GM12892 (cell line): ENCODE results near the gene CNOT8.

Experiments
- DNase-seq: peaks from one replicate; pipeline ENCODE4 v3.0.0; 2011; ENCODE audit not compliant: insufficient read length
- FAIRE-seq: peaks from 2 replicates; lab custom pipeline; 2011; peaks lifted over from hg19 to GRCh38; lab: Jason Lieb, UNC
- POLR2A ChIP-seq: IDR thresholded peaks from 2 replicates; pipeline ENCODE4 v1.6.1; 2011; ENCODE audit warnings: low read depth, low read length, control low read depth
- POLR2AphosphoS5 ChIP-seq: IDR thresholded peaks from 2 replicates; pipeline ENCODE4 v1.6.1; 2011; ENCODE audit warnings: low read depth, low read length, control low read depth
- TAF1 ChIP-seq: IDR thresholded peaks from 2 replicates; pipeline ENCODE4 v1.6.1; 2011; ENCODE audit warnings: low read depth, mild to moderate bottlenecking, control low read depth, low read length, borderline replicate concordance

The CNOT8 gene

DNA sequence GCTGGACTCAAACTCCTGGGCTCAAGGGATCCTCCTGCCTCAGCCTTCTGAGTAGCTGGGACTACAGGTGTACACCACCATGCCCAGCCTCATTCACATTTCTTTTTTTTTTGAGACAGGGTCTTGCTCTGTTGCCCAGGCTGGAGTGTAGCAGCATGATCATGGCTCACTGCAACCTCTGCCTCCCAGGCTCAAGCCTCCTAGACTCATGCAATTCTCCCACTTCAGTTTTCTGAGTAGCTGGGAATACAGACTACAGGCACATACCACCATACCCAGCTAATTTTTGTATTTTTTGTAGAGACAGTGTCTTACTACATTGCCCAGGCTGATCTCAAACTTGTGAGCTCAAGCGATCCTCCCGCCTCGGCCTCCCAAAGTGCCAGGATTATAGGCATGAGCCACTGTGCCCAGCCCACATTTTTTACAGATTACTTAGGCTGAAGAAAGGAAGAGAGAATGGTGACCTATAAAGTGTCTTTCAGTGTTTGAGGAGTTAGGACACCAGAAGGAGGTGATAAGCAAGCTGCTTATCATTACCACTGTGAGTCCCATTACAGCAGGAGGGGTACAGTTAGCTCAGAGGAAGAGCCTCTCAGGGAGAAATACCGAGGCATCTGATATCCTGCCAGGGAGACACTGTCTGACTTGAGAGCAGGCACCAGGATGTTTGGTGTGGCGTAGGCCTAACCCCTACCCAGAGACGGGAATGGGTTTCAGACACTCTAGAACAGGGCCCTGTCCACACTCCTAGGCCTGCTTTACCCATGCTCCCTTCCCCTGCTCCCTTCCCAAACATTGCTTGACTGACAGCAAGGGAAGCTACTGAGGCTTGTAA lies 17.8 kb upstream of the CNOT8 start:
- no peak for TF ChIP-seq POLR2A
- no peak for TF ChIP-seq POLR2AphosphoS5
- TF ChIP-seq TAF1: no peak
- no peak for DNase-seq
- FAIRE-seq: no peak

DNA sequence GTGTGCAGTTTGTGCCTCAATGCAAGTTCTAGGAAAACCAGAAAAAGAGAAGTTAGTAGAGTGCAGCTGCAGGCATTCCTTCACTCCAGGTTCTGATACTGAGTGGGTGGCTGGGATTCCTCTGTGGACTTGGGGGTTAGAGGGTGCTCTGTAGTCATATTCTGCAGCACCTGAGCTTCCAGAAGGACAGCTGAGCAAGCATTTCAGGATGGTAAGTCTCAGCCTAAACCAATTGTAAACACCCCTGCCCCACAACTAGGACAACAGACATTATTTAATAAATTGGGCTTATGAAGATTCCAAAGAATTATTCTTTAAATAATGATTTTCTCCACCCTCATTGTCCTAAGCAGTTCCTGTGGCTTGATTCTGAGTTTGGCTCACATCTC lies 17.2 kb upstream of the CNOT8 start:
- no peak for FAIRE-seq
- TF ChIP-seq POLR2A (no peak), TAF1 (no peak), POLR2AphosphoS5 (no peak)
- DNase-seq: no peak

DNA sequence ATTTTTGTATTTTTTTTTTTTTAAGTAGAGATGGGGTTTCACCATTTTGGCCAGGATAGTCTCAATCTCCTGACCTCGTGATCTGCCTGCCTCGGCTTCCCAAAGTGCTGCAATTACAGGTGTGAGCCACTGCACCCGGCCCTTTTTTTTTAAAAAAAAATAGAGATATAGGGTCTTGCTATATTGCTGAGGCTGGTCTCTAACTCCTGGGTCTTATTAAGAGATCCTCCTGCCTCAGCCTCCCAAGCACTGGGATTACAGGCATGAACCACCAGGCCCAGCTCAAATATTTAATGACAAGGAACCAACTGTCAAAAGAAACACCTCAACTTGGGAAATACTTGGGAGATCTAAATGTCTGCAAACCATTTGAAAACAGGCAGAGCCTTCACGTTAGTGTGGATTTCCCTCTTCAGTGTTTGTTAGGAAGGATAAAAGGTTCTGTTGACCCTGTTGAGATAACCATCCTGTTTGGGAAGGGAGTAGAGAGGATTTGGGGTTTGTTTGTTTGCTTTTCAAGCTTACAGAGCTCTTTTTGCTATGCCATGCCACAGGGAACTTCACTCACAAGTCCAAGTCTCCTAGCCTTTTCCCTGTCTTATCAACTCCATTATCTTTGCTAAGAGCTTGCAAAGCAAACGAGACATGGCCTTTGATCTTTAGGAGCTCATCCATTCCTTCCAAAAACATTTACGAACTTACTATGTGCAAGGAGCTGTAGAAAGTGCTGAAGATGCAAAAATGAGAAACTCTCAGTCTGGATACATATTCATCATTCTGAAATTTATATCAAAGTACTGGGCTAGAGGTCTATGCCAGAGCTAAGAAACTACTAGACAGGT lies 15.5 kb upstream of the CNOT8 start:
- FAIRE-seq (no peak), DNase-seq (no peak)
- no peak for TF ChIP-seq POLR2AphosphoS5
- no peak for TF ChIP-seq POLR2A
- no peak for TF ChIP-seq TAF1

DNA sequence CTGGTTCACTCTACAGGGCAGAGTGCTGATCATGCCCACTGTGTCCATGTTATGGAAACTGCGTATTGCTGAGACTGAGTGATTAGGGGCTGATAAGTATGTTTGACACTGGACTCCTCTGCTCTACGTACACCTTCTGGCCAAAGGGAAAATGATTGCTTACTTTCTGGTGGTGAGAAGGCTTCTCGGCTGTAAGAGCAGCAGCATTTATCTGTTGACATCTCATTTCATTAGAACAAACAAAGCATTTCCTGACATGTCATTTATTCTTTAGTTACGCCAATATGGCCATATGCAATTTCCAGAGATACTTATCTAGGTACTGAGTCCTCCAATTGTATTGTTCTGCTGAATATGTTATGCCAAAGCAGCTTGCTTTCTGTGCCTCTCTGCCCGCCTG lies 13.6 kb upstream of the CNOT8 start:
- DNase-seq: no peak
- no peak for FAIRE-seq
- TF ChIP-seq TAF1: no peak
- TF ChIP-seq POLR2AphosphoS5: no peak
- no peak for TF ChIP-seq POLR2A

DNA sequence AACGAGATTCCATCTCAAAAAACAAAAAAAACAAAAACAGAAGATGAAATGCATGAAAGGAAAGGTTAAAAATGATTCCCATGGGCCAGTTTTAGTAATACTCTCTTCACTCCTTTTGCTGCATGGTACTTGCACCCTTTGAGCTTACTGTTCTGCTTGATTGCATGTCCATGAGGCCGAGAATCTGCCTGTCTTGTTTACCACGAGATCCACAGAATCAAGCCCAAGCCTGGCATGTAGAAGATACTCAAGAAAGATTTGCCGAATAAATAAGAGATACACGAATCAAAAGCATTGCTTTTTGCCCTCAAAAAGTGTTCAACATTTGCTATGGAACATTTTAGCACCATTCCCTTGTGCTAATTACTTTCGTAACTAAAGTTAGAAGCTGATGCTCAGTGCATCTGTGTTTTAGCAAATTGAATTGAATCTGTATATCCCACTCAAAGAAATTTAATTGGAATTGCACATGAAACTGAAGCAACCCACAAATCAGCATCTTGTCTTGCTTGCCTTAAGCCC lies 9.1 kb upstream of the CNOT8 start:
- TF ChIP-seq TAF1 (no peak), POLR2AphosphoS5 (no peak), POLR2A (no peak)
- no peak for DNase-seq
- no peak for FAIRE-seq

DNA sequence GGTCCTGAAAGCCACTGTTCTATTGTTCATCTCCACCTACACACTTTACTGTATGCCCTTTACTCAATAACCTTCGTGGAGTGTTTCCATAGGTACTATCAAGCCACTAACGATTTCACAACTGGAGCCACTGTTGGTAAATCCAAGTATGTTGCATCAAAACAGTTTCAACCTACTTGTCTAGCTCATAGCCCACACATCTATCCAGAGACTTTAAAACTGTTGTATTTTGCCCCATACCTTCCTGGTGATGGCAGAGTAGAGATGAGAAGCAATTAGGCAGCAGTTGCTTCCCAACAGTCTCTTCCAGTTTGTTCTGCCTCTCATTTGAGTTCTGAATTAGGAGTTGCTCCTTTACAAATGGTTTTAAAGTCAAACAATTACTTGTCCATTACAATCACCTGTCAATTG lies 8.6 kb upstream of the CNOT8 start:
- FAIRE-seq: no peak
- no peak for TF ChIP-seq POLR2AphosphoS5
- no peak for TF ChIP-seq POLR2A
- no peak for TF ChIP-seq TAF1
- DNase-seq: no peak

DNA sequence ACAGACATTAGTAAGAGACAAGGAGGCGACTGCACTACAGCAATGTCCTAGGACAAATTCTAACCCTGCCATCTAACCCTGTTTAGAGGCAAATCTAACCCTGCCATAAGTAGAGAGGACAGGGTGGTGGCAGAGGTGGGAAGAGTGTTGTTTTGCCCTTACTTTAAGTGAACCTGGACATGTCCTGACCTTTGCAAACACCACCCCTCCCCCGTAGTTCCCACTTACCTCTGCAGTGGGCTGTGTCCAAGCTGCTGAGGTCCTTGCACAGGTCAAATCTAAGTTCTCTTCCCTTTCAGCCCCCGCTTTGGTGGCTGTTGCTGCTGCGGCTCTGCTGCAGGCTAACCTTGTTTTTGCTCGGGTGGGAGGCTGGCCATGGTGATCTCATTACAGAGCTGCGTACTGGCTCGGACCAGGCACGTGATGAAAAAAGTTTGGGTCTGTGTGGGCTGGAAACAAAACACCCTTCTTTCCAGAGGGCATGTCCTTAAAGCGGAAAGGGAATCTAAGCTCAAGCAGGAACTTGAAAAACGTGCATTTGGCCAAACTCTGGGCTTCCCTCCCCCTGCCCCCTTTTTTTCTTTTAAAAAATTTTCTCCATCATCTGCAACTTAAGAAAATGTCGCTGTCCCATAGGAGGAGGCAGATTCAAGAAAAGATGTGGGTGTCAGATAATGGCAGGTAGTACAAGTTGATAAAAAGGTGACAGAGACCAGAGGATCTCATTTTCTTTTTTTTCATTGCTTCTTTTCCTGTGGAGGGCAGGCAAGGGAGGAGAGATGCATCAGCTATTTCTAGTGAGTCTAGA lies 8.0 kb upstream of the CNOT8 start, which contains the start of gene FAXDC2:
FAXDC2 (minus strand) TSS at position 349 of the 808 bp plus-strand sequence. CDS start 12,425 bp downstream, outside the sequence.
- no peak for DNase-seq
- no peak for TF ChIP-seq POLR2A
- TF ChIP-seq TAF1: no peak
- no peak for TF ChIP-seq POLR2AphosphoS5
- FAIRE-seq: no peak

DNA sequence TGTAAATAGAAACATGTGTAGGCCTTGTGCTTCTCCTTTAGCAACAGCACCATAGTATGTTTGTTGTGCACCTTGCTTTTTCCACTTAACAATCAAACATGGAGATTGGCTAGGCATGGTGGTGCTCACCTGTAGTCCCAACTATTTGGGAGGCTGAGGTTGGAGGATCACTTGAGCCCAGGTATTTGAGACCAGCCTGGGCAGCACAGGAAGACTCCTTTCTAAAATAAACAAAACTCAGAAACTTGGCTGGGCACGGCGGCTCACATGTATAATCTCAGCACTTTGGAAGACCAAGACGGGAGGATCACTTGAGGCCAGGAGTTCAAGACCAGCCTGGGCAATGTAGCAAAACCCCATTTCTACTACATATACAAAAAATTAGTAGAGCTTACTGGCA lies 7.1 kb upstream of the CNOT8 start:
- no peak for DNase-seq
- TF ChIP-seq POLR2AphosphoS5 (no peak), TAF1 (no peak), POLR2A (no peak)
- FAIRE-seq: no peak

DNA sequence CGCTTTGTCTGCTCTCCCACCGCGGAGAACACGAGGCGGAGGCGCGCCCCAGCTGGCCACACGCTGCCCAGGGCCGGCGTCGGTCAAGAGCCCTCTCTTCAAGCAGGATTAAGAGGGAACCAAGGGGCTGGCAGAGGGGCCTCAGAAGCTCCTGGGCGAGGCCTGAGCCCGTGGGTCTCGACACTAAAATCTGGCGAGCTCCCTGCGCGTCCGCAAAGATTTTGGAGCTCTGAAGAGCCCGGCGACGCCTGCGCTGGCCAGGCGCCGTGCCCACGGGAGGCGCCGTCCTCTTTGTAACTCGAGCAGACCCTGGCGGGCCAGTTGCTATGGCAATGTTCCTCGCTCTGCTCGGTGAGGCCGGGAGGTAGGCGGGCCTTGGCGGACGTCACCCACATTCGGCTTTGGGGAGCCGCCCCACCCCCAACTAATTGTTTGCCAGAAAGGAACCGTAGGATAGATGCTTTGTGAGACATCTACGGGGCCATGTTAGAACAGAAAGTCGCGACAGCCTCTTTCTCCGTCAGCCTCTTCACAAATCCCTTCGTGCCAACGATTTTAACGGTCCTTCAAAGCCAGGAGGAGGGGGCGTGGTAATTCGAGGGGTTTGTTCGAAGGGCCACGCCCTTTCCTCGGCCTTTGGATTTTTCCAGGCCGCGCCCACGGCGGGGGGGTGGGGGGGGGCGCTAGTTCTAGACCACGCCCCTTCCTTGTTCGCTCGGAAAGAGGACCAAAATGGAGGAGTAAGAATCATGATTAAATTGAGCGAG lies 714 bp upstream of the CNOT8 start:
- FAIRE-seq: peak; percentile 83
- peak; percentile 69 for DNase-seq
- TF ChIP-seq POLR2AphosphoS5: peak; percentile 23
- TF ChIP-seq TAF1: no peak
- TF ChIP-seq POLR2A: peak; percentile 62; the same call in 1 of the 2 replicates
